HUDEP-2 (cell line): ENCODE data around the gene RBM8A.

Experiments used
- DNase-seq, 76 experiments: peaks; one replicate each; lab custom pipeline; 2025; ENCODE audit not compliant: unreplicated experiment in 76 of 76; lab: John Stamatoyannopoulos, UW

RBM8A gene

GRCh38 chr1:145885738-145886287, 41.5 kb downstream of the RBM8A start, which contains the start of gene ANKRD35:
ANKRD35 (minus strand) TSS chr1:145885866; CDS start chr1:145885758, 108 bp downstream.
- peak in 72 of 76 experiments; percentile 19 to 90 (median 68) for DNase-seq

- no peak for DNase-seq
Measured at GRCh38 chr1:145884675-145885074, 42.6 kb downstream of the RBM8A start.

DNA sequence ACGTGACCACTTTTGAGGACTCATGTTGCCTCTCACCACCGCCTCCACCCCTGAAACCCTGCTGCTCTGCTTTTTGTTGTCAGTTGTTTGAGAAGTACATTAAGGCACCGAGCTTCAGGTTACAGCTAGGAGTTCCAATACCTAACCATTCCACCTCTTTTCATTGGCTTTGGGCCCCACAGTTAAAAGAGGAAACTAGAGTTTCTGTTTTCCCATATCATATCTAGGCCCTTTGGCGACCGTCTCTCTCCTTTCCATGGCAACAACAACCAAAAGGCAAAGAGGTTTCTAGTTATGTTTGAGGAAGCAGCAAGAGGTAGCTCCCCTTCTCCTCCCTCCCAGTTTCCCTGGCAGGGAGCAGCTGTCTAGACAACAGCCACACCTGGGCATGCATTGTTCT, 47.5 kb downstream of the RBM8A start:
- no peak for DNase-seq

GRCh38 chr1:145878724-145879123, 48.6 kb downstream of the RBM8A start:
- DNase-seq = no peak

GRCh38 chr1:145877923-145878486, 49.3 kb downstream of the RBM8A start:
- peak in 35 of 76 experiments; percentile 2 to 57 (median 18) for DNase-seq

- no peak for DNase-seq
Measured at GRCh38 chr1:145874646-145875045, 52.6 kb downstream of the RBM8A start.

GRCh38 chr1:145871994-145872924, 55.0 kb downstream of the RBM8A start:
- DNase-seq = no peak
